Left lung (tissue), 10 donors: ENCODE measurements around the gene CDH13. TPM values are rescaled to one million over a fixed set of nuclear protein-coding genes. Genes with fewer than 3 reads are reported as not detected.

ENCODE experiments used
- ATAC-seq: fragments of 200-7000 bp; cut with Tn5 transposase; one replicate; pipeline ENCODE4 v1.9.1; 2020; ENCODE audit warnings: moderate library complexity
- DNase-seq, 4 donors: peaks; one replicate each; pipeline ENCODE4 v3.0.0-alpha.2; 2013 to 2020
- H3K27ac ChIP-seq, 2 donors: fragments of 200-600 bp; sonication (generic) in 1 of 2; one replicate each; pipeline versions ENCODE4 v1.5.0 to v1.8.0; 2020 to 2021
- H3K27me3 ChIP-seq, 2 donors: fragments of 200-600 bp; sonication (generic) in 1 of 2; one replicate each; pipeline versions ENCODE4 v1.5.0 to v1.8.0; 2020 to 2021
- H3K36me3 ChIP-seq, 2 donors: fragments of 200-600 bp; sonication (generic) in 1 of 2; one replicate each; pipeline versions ENCODE4 v1.5.0 to v1.8.0; 2020 to 2021
- H3K4me1 ChIP-seq, 2 donors: fragments of 200-600 bp; one replicate each; pipeline ENCODE4 v1.8.0; 2021
- H3K4me3 ChIP-seq, 2 donors: fragments of 200-600 bp; sonication (generic) in 1 of 2; one replicate each; pipeline versions ENCODE4 v1.5.0 to v1.8.0; 2020 to 2021; ENCODE audit warnings: mild to moderate bottlenecking in 1 of 2
- H3K9me3 ChIP-seq, 2 donors: fragments of 200-600 bp; sonication (generic) in 1 of 2; one replicate each; pipeline versions ENCODE4 v1.5.0 to v1.8.0; 2020 to 2021
- intact Hi-C, 2 donors: fragments of 100-400 bp; cut with DNase I; formaldehyde crosslinking; loops; one replicate each; pipeline versions ENCODE4 v1.11.2 to v1.14.2; 2022
- polyA plus RNA-seq, 6 donors: library from polyadenylated mRNA; unstranded; fragments of 120-200 nt; gene quantifications; one replicate each; pipeline ENCODE4 v1.2.1, GENCODE V29; 2013; ENCODE audit not compliant: insufficient read length in 6 of 6
- total RNA-seq, 2 donors: library from RNA; stranded (reverse); fragmentation: NEBNext Ultra II Directional; extraction: Animal tissue kit (Norgen Biotek cat#: 25700); gene quantifications; one replicate each; pipeline ENCODE4 v1.2.1, GENCODE V29; 2021
- TF ChIP-seq, protein P1 (sequence below), 2 donors: fragments of 200-600 bp; sonication (generic) in 1 of 2; IDR thresholded peaks; one replicate each; pipeline versions ENCODE4 v1.5.0 to v1.8.0; 2021; ENCODE audit warnings: antibody characterized with exemption in 2 of 2
- donor health status: DM: no; HTN: yes; CAD: no.
- donor health status: DM: no; HTN: no; CAD: no.

Gene CDH13
- total and polyA plus RNA-seq, 8 donors = 2.7 to 20.3 (median 3.2) TPM

DNA sequence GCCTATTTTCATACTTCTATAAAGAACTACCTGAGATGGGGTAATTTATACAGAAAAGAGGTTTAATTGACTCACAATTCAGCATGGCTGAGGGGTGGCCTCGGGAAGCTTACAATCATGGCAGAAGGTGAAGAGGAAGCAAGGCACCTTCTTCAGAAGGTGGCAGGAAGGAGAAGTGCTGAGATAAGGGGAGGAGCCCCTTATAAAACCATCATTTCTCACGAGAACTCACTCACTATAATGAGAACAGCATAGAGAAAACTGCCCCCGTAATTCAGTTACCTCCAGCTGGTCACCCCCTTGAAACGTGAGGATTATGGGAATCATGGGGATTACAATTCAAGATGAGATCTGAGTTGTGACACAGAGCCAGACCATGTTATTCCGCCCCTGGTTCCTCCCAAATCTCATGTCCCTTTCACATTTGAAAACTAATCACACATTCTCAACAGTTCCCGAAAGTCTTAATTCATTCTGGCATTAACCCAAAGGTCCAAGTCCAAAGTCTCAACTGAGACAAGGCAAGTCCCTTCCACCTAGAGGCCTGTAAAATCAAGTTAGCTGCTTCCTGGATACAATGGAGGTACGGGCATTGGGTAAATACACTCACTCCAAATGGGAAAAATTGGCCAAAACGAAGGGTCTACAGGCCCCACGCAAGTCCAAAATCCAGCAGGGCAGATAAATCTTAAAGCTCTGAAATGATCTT is 237.7 kb downstream of the CDH13 start:
- no peak for DNase-seq
- ATAC-seq = no peak
- H3K9me3 ChIP-seq = peaks cover 0 to 13% of the 10 kb centered on the region in 2 donors
- H3K36me3 ChIP-seq = no peaks in the 10 kb centered on the region
- no peaks in the 10 kb centered on the region for H3K27me3 ChIP-seq
- no peaks in the 10 kb centered on the region for H3K4me1 ChIP-seq
- H3K4me3 ChIP-seq = no peak overlapping the region
- intact Hi-C loops = no loop called here
- H3K27ac ChIP-seq = no peak overlapping the region
- TF ChIP-seq, protein P1, sequence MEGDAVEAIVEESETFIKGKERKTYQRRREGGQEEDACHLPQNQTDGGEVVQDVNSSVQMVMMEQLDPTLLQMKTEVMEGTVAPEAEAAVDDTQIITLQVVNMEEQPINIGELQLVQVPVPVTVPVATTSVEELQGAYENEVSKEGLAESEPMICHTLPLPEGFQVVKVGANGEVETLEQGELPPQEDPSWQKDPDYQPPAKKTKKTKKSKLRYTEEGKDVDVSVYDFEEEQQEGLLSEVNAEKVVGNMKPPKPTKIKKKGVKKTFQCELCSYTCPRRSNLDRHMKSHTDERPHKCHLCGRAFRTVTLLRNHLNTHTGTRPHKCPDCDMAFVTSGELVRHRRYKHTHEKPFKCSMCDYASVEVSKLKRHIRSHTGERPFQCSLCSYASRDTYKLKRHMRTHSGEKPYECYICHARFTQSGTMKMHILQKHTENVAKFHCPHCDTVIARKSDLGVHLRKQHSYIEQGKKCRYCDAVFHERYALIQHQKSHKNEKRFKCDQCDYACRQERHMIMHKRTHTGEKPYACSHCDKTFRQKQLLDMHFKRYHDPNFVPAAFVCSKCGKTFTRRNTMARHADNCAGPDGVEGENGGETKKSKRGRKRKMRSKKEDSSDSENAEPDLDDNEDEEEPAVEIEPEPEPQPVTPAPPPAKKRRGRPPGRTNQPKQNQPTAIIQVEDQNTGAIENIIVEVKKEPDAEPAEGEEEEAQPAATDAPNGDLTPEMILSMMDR (IDR thresholded peaks at IDR 0.05) = no peak

DNA sequence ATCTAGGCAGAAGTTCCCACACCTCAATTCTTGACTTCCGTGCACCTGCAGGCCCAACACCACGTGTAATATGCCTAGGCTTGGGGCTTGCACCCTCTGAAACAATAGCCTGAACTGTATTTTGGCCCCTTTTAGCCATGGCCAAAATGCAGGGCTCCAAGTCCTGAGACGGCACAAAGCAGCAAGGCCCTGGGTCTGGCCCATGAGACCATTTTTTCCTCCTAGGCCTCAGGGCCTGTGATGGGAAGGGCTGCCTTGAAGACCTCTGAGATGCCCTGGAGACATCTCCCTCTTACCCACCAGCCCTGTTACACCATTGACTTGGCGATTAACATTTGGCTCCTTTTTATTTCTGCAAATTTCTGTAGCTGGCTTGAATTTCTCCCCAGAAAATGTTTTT is 238.6 kb downstream of the CDH13 start:
- TF ChIP-seq, protein P1 (IDR thresholded peaks at IDR 0.05) = no peak
- no peak overlapping the region for H3K4me3 ChIP-seq
- no peaks in the 10 kb centered on the region for H3K36me3 ChIP-seq
- DNase-seq (no peak), ATAC-seq (no peak)
- intact Hi-C loops = no loop called here
- H3K9me3 ChIP-seq = peaks cover 0 to 13% of the 10 kb centered on the region in 2 donors
- no peaks in the 10 kb centered on the region for H3K4me1 ChIP-seq
- no peaks in the 10 kb centered on the region for H3K27me3 ChIP-seq
- H3K27ac ChIP-seq = no peak overlapping the region

DNA sequence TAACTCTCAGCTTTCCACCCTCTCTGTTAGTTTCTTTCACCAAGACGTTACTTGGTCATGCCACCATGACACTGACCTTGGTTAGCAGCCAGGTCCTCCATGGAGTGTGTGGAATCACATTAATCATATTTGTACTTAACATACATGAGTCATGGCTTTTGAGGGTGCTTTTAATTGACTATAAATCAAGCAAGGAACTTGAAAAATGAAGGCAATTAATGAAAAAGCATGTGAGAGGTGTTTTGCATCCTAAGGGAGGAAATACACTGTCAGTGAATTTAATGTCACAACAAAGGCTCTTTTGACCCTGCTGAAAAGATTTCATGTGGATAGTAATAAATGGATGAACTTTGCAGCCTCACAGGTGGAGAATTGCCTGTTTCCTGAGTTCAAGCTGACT is 240.7 kb downstream of the CDH13 start:
- DNase-seq (no peak), ATAC-seq (no peak)
- Histone ChIP-seq H3K4me1 (no peaks in the 10 kb centered on the region), H3K36me3 (no peaks in the 10 kb centered on the region), H3K27ac (no peak overlapping the region), H3K27me3 (no peaks in the 10 kb centered on the region), H3K9me3 (peaks cover 0 to 27% of the 10 kb centered on the region in 2 donors), H3K4me3 (no peak overlapping the region)
- TF ChIP-seq, protein P1 (IDR thresholded peaks at IDR 0.05) = no peak
- intact Hi-C loops = no loop called here

DNA sequence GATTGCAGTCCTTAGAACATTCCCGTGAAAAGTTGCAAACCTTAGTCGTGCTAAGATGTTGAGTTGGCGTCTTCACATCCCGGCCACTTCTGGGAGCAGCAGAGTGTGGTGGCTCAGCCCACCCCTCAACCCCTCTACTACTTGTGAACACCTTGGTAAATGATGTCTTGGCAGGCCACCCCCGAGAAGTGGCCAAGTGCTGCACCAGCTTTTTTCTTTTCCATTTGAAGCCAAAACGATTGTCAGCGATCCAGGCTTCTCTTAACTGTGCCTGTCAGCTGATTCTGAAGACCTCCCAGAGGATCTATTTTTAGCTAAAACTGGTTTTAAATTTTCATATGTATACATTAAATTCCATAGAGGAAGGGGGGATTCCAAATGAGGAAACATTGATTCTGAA is 247.5 kb downstream of the CDH13 start:
- no peak for DNase-seq
- Histone ChIP-seq H3K9me3 (peaks cover 0 to 13% of the 10 kb centered on the region in 2 donors), H3K27ac (no peak overlapping the region), H3K27me3 (no peaks in the 10 kb centered on the region), H3K4me1 (no peaks in the 10 kb centered on the region), H3K36me3 (no peaks in the 10 kb centered on the region), H3K4me3 (no peak overlapping the region)
- no peak for ATAC-seq
- TF ChIP-seq, protein P1 (IDR thresholded peaks at IDR 0.05) = no peak
- intact Hi-C loops = no loop called here

DNA sequence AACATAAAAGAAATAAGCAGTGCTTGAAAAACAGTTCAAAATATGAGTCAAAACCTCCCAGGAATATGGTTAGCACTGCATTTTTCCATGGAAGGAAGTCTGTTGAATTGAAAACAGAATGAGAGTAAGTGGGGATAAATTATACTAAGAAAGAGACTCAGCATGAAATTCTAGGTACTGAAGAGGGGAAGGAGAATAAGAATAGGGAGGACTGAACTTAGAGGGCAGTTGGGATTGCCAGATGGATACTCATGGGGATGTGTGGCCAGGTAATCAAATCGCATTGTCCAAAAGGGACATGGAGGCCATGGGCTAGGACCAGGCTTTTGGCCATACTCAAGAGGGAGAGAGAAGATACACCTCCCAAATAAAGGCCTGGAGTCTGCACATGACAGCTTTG is 247.9 kb downstream of the CDH13 start:
- no peak for ATAC-seq
- no peak for DNase-seq
- H3K36me3 ChIP-seq = no peaks in the 10 kb centered on the region
- intact Hi-C loops = no loop called here
- TF ChIP-seq, protein P1 (IDR thresholded peaks at IDR 0.05) = no peak
- H3K4me1 ChIP-seq = no peaks in the 10 kb centered on the region
- H3K9me3 ChIP-seq = peaks cover 0 to 13% of the 10 kb centered on the region in 2 donors
- no peaks in the 10 kb centered on the region for H3K27me3 ChIP-seq
- no peak overlapping the region for H3K4me3 ChIP-seq
- no peak overlapping the region for H3K27ac ChIP-seq
